ENCODE results near the gene KIF26B. TPM values are rescaled to one million over a fixed set of nuclear protein-coding genes. Genes with fewer than 3 reads are reported as not detected.

Gene KIF26B
- total RNA-seq, 1 donor from 2014 or later = 0.32 TPM

GRCh38 chr1:245501633-245502032 is 346.8 kb downstream of the KIF26B start:
- DNase-seq (ENCODE audit: low spot score) = no peak

- DNase-seq (ENCODE audit: low spot score) = no peak
These were observed 348.8 kb downstream of the KIF26B start for GRCh38 chr1:245503548-245503947.

GRCh38 chr1:245510144-245510543 is 355.4 kb downstream of the KIF26B start:
- DNase-seq (ENCODE audit: low spot score) = no peak

GRCh38 chr1:245512181-245512888 is 357.6 kb downstream of the KIF26B start:
- no peak for DNase-seq (ENCODE audit: low spot score)

GRCh38 chr1:245512980-245513578 is 358.3 kb downstream of the KIF26B start:
- DNase-seq (ENCODE audit: low spot score) = no peak

- DNase-seq (ENCODE audit: low spot score) = no peak
These were observed 361.5 kb downstream of the KIF26B start for GRCh38 chr1:245516284-245516759.

GRCh38 chr1:245520611-245521010 is 365.8 kb downstream of the KIF26B start:
- no peak for DNase-seq (ENCODE audit: low spot score)

- no peak for DNase-seq (ENCODE audit: low spot score)
These were observed 371.4 kb downstream of the KIF26B start for GRCh38 chr1:245526141-245526540.

GRCh38 chr1:245528258-245528635 is 373.5 kb downstream of the KIF26B start:
- DNase-seq (ENCODE audit: low spot score) = no peak

GRCh38 chr1:245530937-245531336 is 376.2 kb downstream of the KIF26B start:
- DNase-seq (ENCODE audit: low spot score) = no peak

GRCh38 chr1:245537992-245538391 is 383.2 kb downstream of the KIF26B start:
- DNase-seq (ENCODE audit: low spot score) = no peak

- no peak for DNase-seq (ENCODE audit: low spot score)
These were observed 383.9 kb downstream of the KIF26B start for GRCh38 chr1:245538671-245539070.

- DNase-seq (ENCODE audit: low spot score) = no peak
These were observed 386.6 kb downstream of the KIF26B start for GRCh38 chr1:245541369-245541768.

- no peak for DNase-seq (ENCODE audit: low spot score)
These were observed 387.6 kb downstream of the KIF26B start for GRCh38 chr1:245542365-245542764.

GRCh38 chr1:245544236-245544635 is 389.5 kb downstream of the KIF26B start:
- no peak for DNase-seq (ENCODE audit: low spot score)

GRCh38 chr1:245546875-245547274 is 392.1 kb downstream of the KIF26B start:
- DNase-seq (ENCODE audit: low spot score) = no peak

GRCh38 chr1:245549996-245550719 is 395.4 kb downstream of the KIF26B start:
- DNase-seq (ENCODE audit: low spot score) = no peak

GRCh38 chr1:245550720-245551043 is 395.9 kb downstream of the KIF26B start:
- no peak for DNase-seq (ENCODE audit: low spot score)

- no peak for DNase-seq (ENCODE audit: low spot score)
These were observed 396.8 kb downstream of the KIF26B start for GRCh38 chr1:245551536-245551935.

GRCh38 chr1:245552331-245552730 is 397.5 kb downstream of the KIF26B start:
- no peak for DNase-seq (ENCODE audit: low spot score)

- no peak for DNase-seq (ENCODE audit: low spot score)
These were observed 401.3 kb downstream of the KIF26B start for GRCh38 chr1:245556057-245556456.

GRCh38 chr1:245558069-245558468 is 403.3 kb downstream of the KIF26B start:
- no peak for DNase-seq (ENCODE audit: low spot score)

GRCh38 chr1:245560316-245560859 is 405.6 kb downstream of the KIF26B start:
- DNase-seq (ENCODE audit: low spot score) = no peak

Data from mucosa of gallbladder (tissue), 1 donor.